Activated naive CD8-positive, alpha-beta T cell treated with anti-CD3 and anti-CD28 coated beads for 36 hours (primary cell): ENCODE results near the gene CKMT2. TPM values are rescaled to one million over a fixed set of nuclear protein-coding genes. Genes with fewer than 3 reads are reported as not detected.

ENCODE experiments used
- DNase-seq: peaks from one replicate; pipeline ENCODE4 v3.0.0; 2021
- H3K27ac Mint-ChIP-seq: one replicate; pipeline ENCODE4 v1.8.0; 2022; ENCODE audit warnings: mild to moderate bottlenecking, moderate library complexity, mixed read lengths
- H3K27me3 Mint-ChIP-seq: one replicate; pipeline ENCODE4 v1.8.0; 2022; ENCODE audit warnings: mild to moderate bottlenecking, mixed read lengths
- H3K36me3 Mint-ChIP-seq: one replicate; pipeline ENCODE4 v1.8.0; 2021; ENCODE audit warnings: mild to moderate bottlenecking, mixed read lengths
- H3K4me1 Mint-ChIP-seq: one replicate; pipeline ENCODE4 v1.8.0; 2021; ENCODE audit warnings: mixed read lengths
- H3K4me3 Mint-ChIP-seq: one replicate; pipeline ENCODE4 v1.8.0; 2022; ENCODE audit warnings: mild to moderate bottlenecking, moderate library complexity, mixed read lengths
- H3K9me3 Mint-ChIP-seq: one replicate; pipeline ENCODE4 v1.8.0; 2022; ENCODE audit warnings: mixed read lengths
- total RNA-seq, 2 experiments: library from RNA; stranded (reverse); gene quantifications; one replicate each; pipeline ENCODE4 v1.2.3, GENCODE V29; 2021

Gene CKMT2
- total RNA-seq, 2 experiments from 2014 or later: not detected

- Mint-ChIP-seq H3K4me1 (peaks cover 18% of the 10 kb centered on the region), H3K9me3 (no peaks in the 10 kb centered on the region), H3K27me3 (no peaks in the 10 kb centered on the region), H3K36me3 (peaks cover 2% of the 10 kb centered on the region), H3K27ac (no peak overlapping the region), H3K4me3 (no peak overlapping the region)
- no peak for DNase-seq
These were observed 1.2 kb downstream of the CKMT2 start for GRCh38 chr5:81234299-81234698.

- DNase-seq: no peak
- no peak overlapping the region for H3K27ac Mint-ChIP-seq
- H3K4me3 Mint-ChIP-seq: no peak overlapping the region
- no peaks in the 10 kb centered on the region for H3K27me3 Mint-ChIP-seq
- H3K4me1 Mint-ChIP-seq: peaks cover 18% of the 10 kb centered on the region
- peaks cover 2% of the 10 kb centered on the region for H3K36me3 Mint-ChIP-seq
- no peaks in the 10 kb centered on the region for H3K9me3 Mint-ChIP-seq
These were observed 1.7 kb downstream of the CKMT2 start for GRCh38 chr5:81234801-81235200.

- peaks cover 2% of the 10 kb centered on the region for H3K36me3 Mint-ChIP-seq
- no peak overlapping the region for H3K4me3 Mint-ChIP-seq
- H3K27ac Mint-ChIP-seq: no peak overlapping the region
- peaks cover 17% of the 10 kb centered on the region for H3K4me1 Mint-ChIP-seq
- no peaks in the 10 kb centered on the region for H3K9me3 Mint-ChIP-seq
- H3K27me3 Mint-ChIP-seq: no peaks in the 10 kb centered on the region
- no peak for DNase-seq
These were observed 2.4 kb downstream of the CKMT2 start for GRCh38 chr5:81235287-81236072.

GRCh38 chr5:81238460-81238859 is 5.3 kb downstream of the CKMT2 start:
- Mint-ChIP-seq H3K9me3 (no peaks in the 10 kb centered on the region), H3K4me3 (no peak overlapping the region), H3K27me3 (no peaks in the 10 kb centered on the region), H3K4me1 (peaks cover 12% of the 10 kb centered on the region), H3K36me3 (peaks cover 2% of the 10 kb centered on the region), H3K27ac (no peak overlapping the region)
- DNase-seq: no peak

GRCh38 chr5:81239613-81240012 is 6.5 kb downstream of the CKMT2 start:
- H3K27ac Mint-ChIP-seq: no peak overlapping the region
- no peak for DNase-seq
- no peaks in the 10 kb centered on the region for H3K9me3 Mint-ChIP-seq
- H3K36me3 Mint-ChIP-seq: peaks cover 2% of the 10 kb centered on the region
- H3K4me3 Mint-ChIP-seq: no peak overlapping the region
- H3K27me3 Mint-ChIP-seq: no peaks in the 10 kb centered on the region
- H3K4me1 Mint-ChIP-seq: peaks cover 5% of the 10 kb centered on the region

GRCh38 chr5:81241001-81241400 is 7.9 kb downstream of the CKMT2 start:
- Mint-ChIP-seq H3K9me3 (no peaks in the 10 kb centered on the region), H3K4me1 (no peaks in the 10 kb centered on the region), H3K27me3 (no peaks in the 10 kb centered on the region), H3K27ac (no peak overlapping the region), H3K4me3 (no peak overlapping the region), H3K36me3 (peaks cover 2% of the 10 kb centered on the region)
- DNase-seq: no peak

GRCh38 chr5:81241961-81242648 is 9.0 kb downstream of the CKMT2 start:
- H3K9me3 Mint-ChIP-seq: no peaks in the 10 kb centered on the region
- H3K27me3 Mint-ChIP-seq: no peaks in the 10 kb centered on the region
- no peak for DNase-seq
- no peaks in the 10 kb centered on the region for H3K4me1 Mint-ChIP-seq
- H3K36me3 Mint-ChIP-seq: no peaks in the 10 kb centered on the region
- H3K27ac Mint-ChIP-seq: no peak overlapping the region
- no peak overlapping the region for H3K4me3 Mint-ChIP-seq

- DNase-seq: no peak
- no peaks in the 10 kb centered on the region for H3K27me3 Mint-ChIP-seq
- H3K27ac Mint-ChIP-seq: no peak overlapping the region
- no peaks in the 10 kb centered on the region for H3K36me3 Mint-ChIP-seq
- H3K9me3 Mint-ChIP-seq: no peaks in the 10 kb centered on the region
- no peaks in the 10 kb centered on the region for H3K4me1 Mint-ChIP-seq
- H3K4me3 Mint-ChIP-seq: no peak overlapping the region
These were observed 9.8 kb downstream of the CKMT2 start for GRCh38 chr5:81242906-81243436.

GRCh38 chr5:81244451-81244850 is 11.3 kb downstream of the CKMT2 start:
- H3K27me3 Mint-ChIP-seq: no peaks in the 10 kb centered on the region
- H3K27ac Mint-ChIP-seq: no peak overlapping the region
- H3K9me3 Mint-ChIP-seq: no peaks in the 10 kb centered on the region
- no peak overlapping the region for H3K4me3 Mint-ChIP-seq
- no peak for DNase-seq
- no peaks in the 10 kb centered on the region for H3K36me3 Mint-ChIP-seq
- no peaks in the 10 kb centered on the region for H3K4me1 Mint-ChIP-seq

- Mint-ChIP-seq H3K27ac (no peak overlapping the region), H3K9me3 (no peaks in the 10 kb centered on the region), H3K36me3 (peaks cover 10% of the 10 kb centered on the region), H3K4me1 (no peaks in the 10 kb centered on the region), H3K4me3 (no peak overlapping the region), H3K27me3 (no peaks in the 10 kb centered on the region)
- no peak for DNase-seq
These were observed 12.7 kb downstream of the CKMT2 start for GRCh38 chr5:81245871-81246235.

- DNase-seq: no peak
- Mint-ChIP-seq H3K36me3 (peaks cover 10% of the 10 kb centered on the region), H3K4me1 (no peaks in the 10 kb centered on the region), H3K27ac (no peak overlapping the region), H3K27me3 (no peaks in the 10 kb centered on the region), H3K4me3 (no peak overlapping the region), H3K9me3 (no peaks in the 10 kb centered on the region)
These were observed 13.6 kb downstream of the CKMT2 start for GRCh38 chr5:81246697-81247096.

GRCh38 chr5:81247441-81247972 is 14.4 kb downstream of the CKMT2 start:
- H3K27ac Mint-ChIP-seq: no peak overlapping the region
- peaks cover 10% of the 10 kb centered on the region for H3K36me3 Mint-ChIP-seq
- no peaks in the 10 kb centered on the region for H3K4me1 Mint-ChIP-seq
- H3K27me3 Mint-ChIP-seq: no peaks in the 10 kb centered on the region
- no peak for DNase-seq
- no peaks in the 10 kb centered on the region for H3K9me3 Mint-ChIP-seq
- no peak overlapping the region for H3K4me3 Mint-ChIP-seq

GRCh38 chr5:81249240-81249639 is 16.1 kb downstream of the CKMT2 start:
- no peaks in the 10 kb centered on the region for H3K4me1 Mint-ChIP-seq
- no peaks in the 10 kb centered on the region for H3K9me3 Mint-ChIP-seq

GRCh38 chr5:81250004-81250403 is 16.9 kb downstream of the CKMT2 start:
- no peaks in the 10 kb centered on the region for H3K9me3 Mint-ChIP-seq
- H3K36me3 Mint-ChIP-seq: peaks cover 13% of the 10 kb centered on the region
- no peak for DNase-seq
- H3K4me3 Mint-ChIP-seq: no peak overlapping the region
- H3K27ac Mint-ChIP-seq: no peak overlapping the region
- no peaks in the 10 kb centered on the region for H3K27me3 Mint-ChIP-seq
- H3K4me1 Mint-ChIP-seq: no peaks in the 10 kb centered on the region

More at GRCh38 chr5:81249240-81249639, 16.1 kb downstream of the CKMT2 start:
- no peak overlapping the region for H3K4me3 Mint-ChIP-seq
- no peaks in the 10 kb centered on the region for H3K27me3 Mint-ChIP-seq
- no peak for DNase-seq
- H3K36me3 Mint-ChIP-seq: peaks cover 11% of the 10 kb centered on the region
- no peak overlapping the region for H3K27ac Mint-ChIP-seq

- no peak overlapping the region for H3K4me3 Mint-ChIP-seq
- no peaks in the 10 kb centered on the region for H3K9me3 Mint-ChIP-seq
- no peaks in the 10 kb centered on the region for H3K4me1 Mint-ChIP-seq
- DNase-seq: no peak
- H3K27me3 Mint-ChIP-seq: no peaks in the 10 kb centered on the region
- H3K36me3 Mint-ChIP-seq: peaks cover 16% of the 10 kb centered on the region
- no peak overlapping the region for H3K27ac Mint-ChIP-seq
These were observed 18.8 kb downstream of the CKMT2 start for GRCh38 chr5:81251922-81252321.
